Measurements from ENCODE around the gene EIPR1. TPM values are rescaled to one million over a fixed set of nuclear protein-coding genes. Genes with fewer than 3 reads are reported as not detected.
A peak's percentile ranks its signal among the peaks of the same experiment; 100 is the strongest.

The EIPR1 gene
- polyA plus RNA-seq, 1 donor (not counting 4 experiments of a cell fraction or from before 2014, with no cell fraction given): 44.3 TPM

DNA sequence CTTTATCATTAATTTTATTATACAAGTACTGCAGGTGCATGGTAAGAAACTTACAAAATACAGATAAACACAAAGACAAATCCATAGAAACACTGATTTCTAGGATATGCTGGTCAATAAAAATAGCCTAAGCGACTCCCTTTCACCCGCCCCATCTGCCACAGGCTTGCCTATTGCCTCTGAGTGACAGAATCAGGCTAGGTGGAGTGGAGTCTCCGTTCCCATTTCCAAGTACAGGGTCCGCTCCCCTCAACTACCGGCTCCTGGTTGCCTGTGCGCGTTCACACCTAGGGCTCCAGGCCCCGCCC is 1.7 kb upstream of the EIPR1 start:
- dilution Hi-C loops (cut with MboI; ENCODE audit: extremely low pct_ligation_motif_present, low sequenced_read_pairs): no loop called here
- TF ChIP-seq EZH2 (IDR thresholded peaks at IDR 0.05; ENCODE audit: low read length): no peak
- no peak for TF ChIP-seq CTCF (optimal IDR thresholded peaks at IDR 0.05 in 1 of 3, IDR thresholded peaks at IDR 0.05 in 1 of 3, conservative IDR thresholded peaks at IDR 0.05 in 1 of 3; ENCODE audit: extremely low read depth in 1 of 3, insufficient read depth in 2 of 3, low read length in 3 of 3)
- H3K27ac ChIP-seq (ENCODE audit: control insufficient read depth, insufficient read depth, low read length): peak overlapping the region; percentile 90
- peaks cover 0 to 4% of the 10 kb centered on the region in 2 experiments for H3K36me3 ChIP-seq (ENCODE audit: control insufficient read depth in 2 of 2, extremely low read depth in 1 of 2, insufficient read depth in 2 of 2, low read length in 2 of 2)
- H3K9me1 ChIP-seq (ENCODE audit: control insufficient read depth, extremely low read depth, insufficient read depth, low read length): no peaks in the 10 kb centered on the region
- no peaks in the 10 kb centered on the region for H4K20me1 ChIP-seq (ENCODE audit: control insufficient read depth, extremely low read depth, insufficient read depth, low read length)
- FAIRE-seq (no peak), DNase-seq (ENCODE audit: low read depth, low spot score) (no peak)
- H3K4me2 ChIP-seq (ENCODE audit: control insufficient read depth, extremely low read depth, insufficient read depth, low read depth, low read length): peak overlapping the region; percentile 79
- H3K4me3 ChIP-seq (ENCODE audit: control insufficient read depth in 2 of 3, extremely low read depth in 1 of 3, insufficient read depth in 2 of 3, low read depth in 1 of 3, low read length in 3 of 3): peak overlapping the region; percentile 82 to 94 (median 92)
- H3K79me2 ChIP-seq (ENCODE audit: control insufficient read depth, insufficient read depth, low read length): peaks cover 56% of the 10 kb centered on the region
- H3K9ac ChIP-seq (ENCODE audit: control insufficient read depth, extremely low read depth, insufficient read depth, low read length): peak overlapping the region; percentile 94
- no peaks in the 10 kb centered on the region for H3K27me3 ChIP-seq (ENCODE audit: control insufficient read depth, extremely low read depth, insufficient read depth, low read length)
- H3K9me3 ChIP-seq (ENCODE audit: control insufficient read depth, low read depth, low read length): no peaks in the 10 kb centered on the region
- peaks cover 28% of the 10 kb centered on the region for H3K4me1 ChIP-seq (ENCODE audit: control insufficient read depth, extremely low read depth, insufficient read depth, low read length)
- H2AFZ ChIP-seq (ENCODE audit: control insufficient read depth, low read length): peak overlapping the region; percentile 58

DNA sequence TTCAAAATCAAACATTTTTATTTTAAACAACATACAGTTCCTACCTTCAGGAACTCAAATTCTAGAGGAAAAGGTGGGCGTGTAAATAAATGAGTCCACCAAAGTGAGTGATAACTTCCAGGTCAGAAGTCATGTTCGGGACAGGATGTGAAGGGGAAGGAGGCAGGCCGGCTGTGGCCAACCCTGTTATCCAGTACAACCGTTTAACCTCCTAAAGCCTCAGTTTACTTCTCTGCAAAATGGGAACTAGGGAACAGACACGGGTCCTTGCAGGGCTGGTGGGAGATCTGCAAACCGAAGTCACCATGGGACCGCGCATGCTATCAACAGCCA is 373 bp downstream of the EIPR1 start:
- Histone ChIP-seq H3K4me1 (ENCODE audit: control insufficient read depth, extremely low read depth, insufficient read depth, low read length) (peaks cover 28% of the 10 kb centered on the region), H3K36me3 (ENCODE audit: control insufficient read depth in 2 of 2, extremely low read depth in 1 of 2, insufficient read depth in 2 of 2, low read length in 2 of 2) (peaks cover 0 to 4% of the 10 kb centered on the region in 2 experiments), H2AFZ (ENCODE audit: control insufficient read depth, low read length) (peak overlapping the region; percentile 85), H3K9me1 (ENCODE audit: control insufficient read depth, extremely low read depth, insufficient read depth, low read length) (no peaks in the 10 kb centered on the region), H3K4me2 (ENCODE audit: control insufficient read depth, extremely low read depth, insufficient read depth, low read depth, low read length) (peak overlapping the region; percentile 66), H4K20me1 (ENCODE audit: control insufficient read depth, extremely low read depth, insufficient read depth, low read length) (no peaks in the 10 kb centered on the region), H3K27me3 (ENCODE audit: control insufficient read depth, extremely low read depth, insufficient read depth, low read length) (no peaks in the 10 kb centered on the region), H3K9me3 (ENCODE audit: control insufficient read depth, low read depth, low read length) (no peaks in the 10 kb centered on the region), H3K9ac (ENCODE audit: control insufficient read depth, extremely low read depth, insufficient read depth, low read length) (peak overlapping the region; percentile 82), H3K79me2 (ENCODE audit: control insufficient read depth, insufficient read depth, low read length) (peaks cover 45% of the 10 kb centered on the region), H3K4me3 (ENCODE audit: control insufficient read depth in 2 of 3, extremely low read depth in 1 of 3, insufficient read depth in 2 of 3, low read depth in 1 of 3, low read length in 3 of 3) (peak overlapping the region; percentile 73 to 80 (median 77)), H3K27ac (ENCODE audit: control insufficient read depth, insufficient read depth, low read length) (peak overlapping the region; percentile 62)
- DNase-seq (ENCODE audit: low read depth, low spot score) (no peak), FAIRE-seq (no peak)
- TF ChIP-seq EZH2 (IDR thresholded peaks at IDR 0.05; ENCODE audit: low read length): no peak
- TF ChIP-seq CTCF (optimal IDR thresholded peaks at IDR 0.05 in 1 of 3, IDR thresholded peaks at IDR 0.05 in 1 of 3, conservative IDR thresholded peaks at IDR 0.05 in 1 of 3; ENCODE audit: extremely low read depth in 1 of 3, insufficient read depth in 2 of 3, low read length in 3 of 3): no peak
- dilution Hi-C loops (cut with MboI; ENCODE audit: extremely low pct_ligation_motif_present, low sequenced_read_pairs): no loop called here
